Neural cell (in vitro differentiated cells): Measurements from ENCODE around the gene PTPRG.

Source experiments
- EP300 ChIP-seq: fragments of 450-650 bp; conservative IDR thresholded peaks from 2 replicates; pipeline ENCODE4 v1.6.1; 2014; ENCODE audit warnings: antibody characterized with exemption, mild to moderate bottlenecking, moderate library complexity; ENCODE audit not compliant: poor library complexity, severe bottlenecking
- POLR2AphosphoS5 ChIP-seq: IDR thresholded peaks from 2 replicates; pipeline ENCODE4 v1.6.1; 2012
- RAD21 ChIP-seq: fragments of 450-650 bp; conservative IDR thresholded peaks from 2 replicates; pipeline ENCODE4 v1.6.1; 2014; ENCODE audit warnings: antibody characterized with exemption, mild to moderate bottlenecking, moderate library complexity
- SMC3 ChIP-seq: fragments of 450-650 bp; conservative IDR thresholded peaks from 2 replicates; pipeline ENCODE4 v1.6.1; 2014; ENCODE audit warnings: antibody characterized with exemption, mild to moderate bottlenecking, moderate library complexity; ENCODE audit not compliant: poor library complexity
- TF ChIP-seq, protein P1 (sequence below): fragments of 450-650 bp; IDR thresholded peaks from 2 replicates; pipeline ENCODE4 v1.5.1; 2014; ENCODE audit warnings: antibody characterized with exemption, mild to moderate bottlenecking, moderate library complexity; ENCODE audit not compliant: poor library complexity, severe bottlenecking

DNA sequence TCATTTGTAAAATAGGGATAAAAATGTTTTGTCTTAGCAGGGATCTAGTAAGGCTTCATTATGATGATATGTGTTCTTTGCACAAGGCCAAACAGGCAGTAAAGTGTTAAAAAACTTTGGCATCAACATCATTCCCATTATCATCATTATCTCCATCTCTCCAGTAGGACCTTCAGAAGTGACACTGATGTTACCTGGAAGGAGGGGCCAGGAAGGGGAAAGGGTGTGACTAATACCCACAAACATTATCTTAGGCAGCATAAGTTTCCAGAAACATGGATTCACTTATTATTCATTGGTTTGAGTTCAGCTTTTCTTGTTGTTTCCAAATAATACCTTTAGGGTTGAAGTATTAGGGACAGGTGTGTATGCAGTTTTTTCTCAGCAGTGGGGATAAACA is 399.6 kb downstream of the PTPRG start:
- TF ChIP-seq POLR2AphosphoS5 = no peak
- TF ChIP-seq, protein P1, sequence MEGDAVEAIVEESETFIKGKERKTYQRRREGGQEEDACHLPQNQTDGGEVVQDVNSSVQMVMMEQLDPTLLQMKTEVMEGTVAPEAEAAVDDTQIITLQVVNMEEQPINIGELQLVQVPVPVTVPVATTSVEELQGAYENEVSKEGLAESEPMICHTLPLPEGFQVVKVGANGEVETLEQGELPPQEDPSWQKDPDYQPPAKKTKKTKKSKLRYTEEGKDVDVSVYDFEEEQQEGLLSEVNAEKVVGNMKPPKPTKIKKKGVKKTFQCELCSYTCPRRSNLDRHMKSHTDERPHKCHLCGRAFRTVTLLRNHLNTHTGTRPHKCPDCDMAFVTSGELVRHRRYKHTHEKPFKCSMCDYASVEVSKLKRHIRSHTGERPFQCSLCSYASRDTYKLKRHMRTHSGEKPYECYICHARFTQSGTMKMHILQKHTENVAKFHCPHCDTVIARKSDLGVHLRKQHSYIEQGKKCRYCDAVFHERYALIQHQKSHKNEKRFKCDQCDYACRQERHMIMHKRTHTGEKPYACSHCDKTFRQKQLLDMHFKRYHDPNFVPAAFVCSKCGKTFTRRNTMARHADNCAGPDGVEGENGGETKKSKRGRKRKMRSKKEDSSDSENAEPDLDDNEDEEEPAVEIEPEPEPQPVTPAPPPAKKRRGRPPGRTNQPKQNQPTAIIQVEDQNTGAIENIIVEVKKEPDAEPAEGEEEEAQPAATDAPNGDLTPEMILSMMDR = no peak
- TF ChIP-seq EP300 = no peak
- TF ChIP-seq RAD21 = no peak
- no peak for TF ChIP-seq SMC3
